H9 (cell line): Measurements from ENCODE around the gene CHST8. TPM values are rescaled to one million over a fixed set of nuclear protein-coding genes. Genes with fewer than 3 reads are reported as not detected.

Source experiments
- DNase-seq: peaks from one replicate; pipeline ENCODE4 v3.0.0-alpha.2; 2017
- H2AFZ ChIP-seq: one replicate; pipeline ENCODE4 v1.6.1; 2013; ENCODE audit warnings: mild to moderate bottlenecking, low read length, control low read depth, moderate library complexity
- H2AK5ac ChIP-seq: 2 replicates; pipeline ENCODE4 v1.6.1; 2013; ENCODE audit warnings: low read length, control low read depth, mixed read lengths; ENCODE audit not compliant: insufficient read length
- H2BK120ac ChIP-seq: one replicate; pipeline ENCODE4 v1.6.1; 2013; ENCODE audit warnings: low read depth, mild to moderate bottlenecking, low read length, control low read depth, inconsistent platforms; ENCODE audit not compliant: poor library complexity, severe bottlenecking
- H2BK12ac ChIP-seq: 2 replicates; pipeline ENCODE4 v1.6.1; 2013; ENCODE audit warnings: low read length, control low read depth, mixed read lengths, low read depth; ENCODE audit not compliant: insufficient read length
- H2BK15ac ChIP-seq: 2 replicates; pipeline ENCODE4 v1.6.1; 2013; ENCODE audit warnings: low read depth, low read length, control low read depth
- H2BK20ac ChIP-seq: one replicate; pipeline ENCODE4 v1.6.1; 2013; ENCODE audit warnings: low read depth, mild to moderate bottlenecking, low read length, control low read depth, inconsistent platforms; ENCODE audit not compliant: poor library complexity, severe bottlenecking
- H2BK5ac ChIP-seq: 2 replicates; pipeline ENCODE4 v1.6.1; 2013; ENCODE audit warnings: low read length, control low read depth, mixed read lengths; ENCODE audit not compliant: insufficient read length
- H3K14ac ChIP-seq: 2 replicates; pipeline ENCODE4 v1.6.1; 2013; ENCODE audit warnings: low read length, control low read depth; ENCODE audit not compliant: insufficient read depth
- H3K18ac ChIP-seq: 2 replicates; pipeline ENCODE4 v1.6.1; 2013; ENCODE audit warnings: low read depth, mild to moderate bottlenecking, mixed read lengths, low read length, control low read depth; ENCODE audit not compliant: insufficient read length
- H3K23ac ChIP-seq: 2 replicates; pipeline ENCODE4 v1.6.1; 2013; ENCODE audit warnings: low read length, control low read depth, mixed read lengths, low read depth; ENCODE audit not compliant: insufficient read length
- H3K23me2 ChIP-seq: 2 replicates; pipeline ENCODE4 v1.6.1; 2013; ENCODE audit warnings: low read depth, mild to moderate bottlenecking, mixed read lengths, low read length, control low read depth; ENCODE audit not compliant: insufficient read length, poor library complexity, severe bottlenecking
- H3K27ac ChIP-seq: 2 replicates; pipeline ENCODE4 v1.5.1; 2013; ENCODE audit warnings: low read length, control low read depth, mixed read lengths, low read depth; ENCODE audit not compliant: insufficient read length
- H3K27me3 ChIP-seq: 2 replicates; pipeline ENCODE4 v1.6.1; 2013; ENCODE audit warnings: low read length, control low read depth, inconsistent platforms; ENCODE audit not compliant: insufficient read depth
- H3K4ac ChIP-seq: 2 replicates; pipeline ENCODE4 v1.6.1; 2013; ENCODE audit warnings: low read depth, mild to moderate bottlenecking, control low read depth, inconsistent platforms, low read length, moderate library complexity
- H3K4me1 ChIP-seq: 2 replicates; pipeline ENCODE4 v1.6.1; 2013; ENCODE audit warnings: low read length, control low read depth, inconsistent platforms; ENCODE audit not compliant: insufficient read depth
- H3K4me2 ChIP-seq: 2 replicates; pipeline ENCODE4 v1.6.1; 2013; ENCODE audit warnings: low read length, control low read depth, mixed read lengths; ENCODE audit not compliant: insufficient read length, insufficient read depth
- H3K56ac ChIP-seq: 2 replicates; pipeline ENCODE4 v1.6.1; 2013; ENCODE audit warnings: low read depth, mild to moderate bottlenecking, mixed read lengths, low read length, control low read depth; ENCODE audit not compliant: insufficient read length
- H3K79me1 ChIP-seq: 2 replicates; pipeline ENCODE4 v1.6.1; 2013; ENCODE audit warnings: low read depth, mild to moderate bottlenecking, moderate library complexity, low read length, control low read depth, inconsistent platforms; ENCODE audit not compliant: insufficient read depth, poor library complexity, severe bottlenecking
- H3K79me2 ChIP-seq: 2 replicates; pipeline ENCODE4 v1.6.1; 2013; ENCODE audit warnings: low read length, control low read depth, inconsistent platforms; ENCODE audit not compliant: insufficient read depth
- H3K9ac ChIP-seq: 2 replicates; pipeline ENCODE4 v1.6.1; 2013; ENCODE audit warnings: low read length, control low read depth, mixed read lengths; ENCODE audit not compliant: insufficient read length; ENCODE audit errors: extremely low read depth
- H3K9me3 ChIP-seq: one replicate; pipeline ENCODE4 v1.6.1; 2013; ENCODE audit warnings: low read depth, low read length, inconsistent platforms; ENCODE audit not compliant: control insufficient read depth
- H3T11ph ChIP-seq: one replicate; pipeline ENCODE4 v1.6.1; 2013; ENCODE audit warnings: mild to moderate bottlenecking, low read length, control low read depth, inconsistent platforms
- H4K20me1 ChIP-seq: one replicate; pipeline ENCODE4 v1.6.1; 2013; ENCODE audit not compliant: control insufficient read depth, insufficient read length, insufficient read depth
- H4K5ac ChIP-seq: 2 replicates; pipeline ENCODE4 v1.6.1; 2013; ENCODE audit warnings: low read depth, mild to moderate bottlenecking, mixed read lengths, low read length, control low read depth; ENCODE audit not compliant: insufficient read length
- H4K8ac ChIP-seq: replicated peaks from 2 replicates; pipeline ENCODE4 v1.6.1; 2013; ENCODE audit warnings: low read length, control low read depth, mixed read lengths, low read depth; ENCODE audit not compliant: insufficient read length
- H4K91ac ChIP-seq: 2 replicates; pipeline ENCODE4 v1.6.1; 2013; ENCODE audit warnings: low read depth, mild to moderate bottlenecking, moderate library complexity, mixed read lengths, low read length, control low read depth; ENCODE audit not compliant: insufficient read length
- H3K27ac Mint-ChIP-seq, 3 experiments: 2 replicates in 2 of 3; 3 replicates in 1 of 3; pipeline ENCODE4 v1.8.0; 2020 to 2021; ENCODE audit warnings: mixed read lengths in 3 of 3, mild to moderate bottlenecking in 1 of 3, moderate library complexity in 1 of 3
- H3K27me3 Mint-ChIP-seq: 2 replicates; pipeline ENCODE4 v1.8.0; 2021; ENCODE audit warnings: low read depth, mild to moderate bottlenecking, moderate library complexity, mixed read lengths
- H3K36me3 Mint-ChIP-seq, 3 experiments: 2 replicates in 2 of 3; 3 replicates in 1 of 3; pipeline ENCODE4 v1.8.0; 2020 to 2021; ENCODE audit warnings: low read depth in 3 of 3, mixed read lengths in 3 of 3; ENCODE audit not compliant: insufficient read depth in 1 of 3
- H3K4me1 Mint-ChIP-seq, 2 experiments: 2 replicates each; pipeline ENCODE4 v1.8.0; 2020; ENCODE audit warnings: mixed read lengths in 2 of 2
- H3K4me3 Mint-ChIP-seq, 2 experiments: 2 replicates in 1 of 2; 3 replicates in 1 of 2; pipeline ENCODE4 v1.8.0; 2020 to 2021; ENCODE audit warnings: mild to moderate bottlenecking in 2 of 2, mixed read lengths in 2 of 2, moderate library complexity in 1 of 2
- H3K9me3 Mint-ChIP-seq, 2 experiments: 2 replicates in 1 of 2; 3 replicates in 1 of 2; pipeline ENCODE4 v1.8.0; 2020; ENCODE audit warnings: mild to moderate bottlenecking in 2 of 2, mixed read lengths in 2 of 2, moderate library complexity in 1 of 2
- CTCF ChIP-seq: fragments of 200-600 bp; sonication (generic); conservative IDR thresholded peaks from 3 replicates; pipeline ENCODE4 v1.8.0; 2021; ENCODE audit warnings: antibody characterized with exemption, mild to moderate bottlenecking
- WGBS: extraction: QIAGEN DNeasy Blood & Tissue Kit; methylation state at CpG from one replicate; pipeline ENCODE4 v1.1.7; 2013; ENCODE audit warnings: missing lambda C conversion rate, low lambda C conversion rate, mixed read lengths; ENCODE audit not compliant: insufficient read length; ENCODE audit errors: extremely low coverage; 5-methylcytosine and 5-hydroxymethylcytosine counted together
- total RNA-seq: library from RNA; stranded (reverse); gene quantifications from 2 replicates; pipeline ENCODE4 v1.2.1, GENCODE V29; 2021

The CHST8 gene
- total RNA-seq, 1 experiment from 2014 or later: 5.1 TPM

- H3K79me1 ChIP-seq: no peaks in the 10 kb centered on the region
- peak; percentile 14 for DNase-seq
- Mint-ChIP-seq H3K36me3 (no peaks in the 10 kb centered on the region; a peak in 1 of 7 replicates), H3K4me3 (no peak overlapping the region; a peak in 1 of 5 replicates), H3K27ac (no peak overlapping the region), H3K9me3 (no peaks in the 10 kb centered on the region), H3K27me3 (peaks cover 2% of the 10 kb centered on the region), H3K4me1 (peaks cover 33 to 40% of the 10 kb centered on the region in 2 experiments)
- no peak overlapping the region for H3K9ac ChIP-seq
- no peak overlapping the region for H3K4me2 ChIP-seq
- no peaks in the 10 kb centered on the region for H3K27me3 ChIP-seq
- peaks cover 20% of the 10 kb centered on the region for H3K4me1 ChIP-seq
- H3K9me3 ChIP-seq: no peaks in the 10 kb centered on the region
- H2BK20ac ChIP-seq: no peak overlapping the region
- H2AFZ ChIP-seq: no peak overlapping the region
- H3K14ac ChIP-seq: no peak overlapping the region
- H2BK12ac ChIP-seq: no peak overlapping the region
- H4K5ac ChIP-seq: no peak overlapping the region
- no peak overlapping the region for H4K8ac ChIP-seq
- no peak overlapping the region for H2BK120ac ChIP-seq
- H4K20me1 ChIP-seq: no peaks in the 10 kb centered on the region
- H3K23ac ChIP-seq: no peak overlapping the region
- H3K4ac ChIP-seq: no peak overlapping the region
- H3K18ac ChIP-seq: no peak overlapping the region
- no CpG with 5 or more reads among the region's 14 CpGs for WGBS
- no peak overlapping the region for H3K27ac ChIP-seq
- no peaks in the 10 kb centered on the region for H3K79me2 ChIP-seq
- H3T11ph ChIP-seq: no peak overlapping the region
- H2BK15ac ChIP-seq: no peak overlapping the region
- H3K56ac ChIP-seq: no peak overlapping the region
- peaks cover 3% of the 10 kb centered on the region for H3K23me2 ChIP-seq
- no peak overlapping the region for H2BK5ac ChIP-seq
- TF ChIP-seq CTCF: no peak
- no peak overlapping the region for H2AK5ac ChIP-seq
- H4K91ac ChIP-seq: no peak overlapping the region
Observed at GRCh38 chr19:33634361-33635091, 12.8 kb downstream of the CHST8 start.
